ENCODE measurements around the gene ZNF827.

- TF ChIP-seq CTCF (IDR thresholded peaks at IDR 0.05): no peak
- TF ChIP-seq POLR2A (IDR thresholded peaks at IDR 0.05): no peak
These were observed 164.2 kb downstream of the ZNF827 start for GRCh38 chr4:145774473-145774872.
